Activated CD4-positive, alpha-beta T cell treated with anti-CD3 and anti-CD28 coated beads, Interleukin-2, amount 50 U/mL, for 16 hours (primary cell): Measurements from ENCODE around the gene ITPRIPL2.

ENCODE experiments used
- DNase-seq: peaks from one replicate; pipeline ENCODE4 v3.0.0-alpha.2; 2020

ITPRIPL2 gene

DNA sequence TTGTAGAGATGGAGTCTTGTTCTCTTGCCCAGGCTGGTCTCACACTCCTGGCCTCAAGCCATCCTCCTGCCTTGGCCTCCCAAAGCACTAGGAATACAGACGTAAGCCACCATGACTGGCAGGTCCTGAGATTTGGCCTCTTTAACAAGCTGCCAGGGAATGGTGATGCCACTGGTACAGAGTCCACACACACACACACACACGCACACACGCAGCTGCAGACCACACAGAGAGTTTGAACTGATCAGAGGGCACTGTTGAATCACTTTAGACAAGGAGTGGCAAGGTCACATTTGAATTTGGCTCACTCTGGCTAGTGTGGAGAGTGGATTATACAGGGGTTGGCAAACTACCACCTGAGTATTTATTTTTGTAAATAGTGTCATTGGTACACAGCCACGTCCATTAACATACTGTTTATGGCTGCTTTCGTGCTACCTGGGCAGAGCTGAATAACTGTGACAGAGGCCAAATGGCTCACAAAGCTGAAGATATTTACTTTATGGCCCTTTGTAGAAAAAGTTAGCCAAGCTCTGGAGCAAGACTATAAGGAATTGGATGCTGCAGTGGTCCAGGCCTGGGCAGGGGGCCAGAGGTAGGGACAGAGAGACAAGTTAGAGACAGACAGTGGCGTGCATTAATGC is 9.9 kb downstream of the ITPRIPL2 start:
- no peak for DNase-seq

DNA sequence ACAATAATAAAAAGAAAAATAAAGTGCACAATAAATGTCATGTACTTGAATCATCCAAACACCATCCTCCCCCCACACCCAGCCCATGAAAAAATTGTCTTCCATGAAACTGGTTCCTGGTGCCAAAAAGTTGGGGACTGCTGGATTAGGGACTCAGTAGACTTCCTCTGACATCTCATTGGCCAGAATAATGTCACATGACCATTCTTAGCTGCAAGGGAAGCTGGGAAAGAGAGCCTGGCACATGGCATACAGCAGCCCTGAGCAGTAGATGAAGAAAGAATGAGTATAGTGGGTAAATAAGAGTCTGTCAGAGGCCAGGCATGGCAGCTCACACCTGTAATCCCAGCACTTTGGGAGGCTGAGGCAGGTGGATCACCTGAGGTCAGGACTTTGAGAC is 12.5 kb downstream of the ITPRIPL2 start:
- no peak for DNase-seq

DNA sequence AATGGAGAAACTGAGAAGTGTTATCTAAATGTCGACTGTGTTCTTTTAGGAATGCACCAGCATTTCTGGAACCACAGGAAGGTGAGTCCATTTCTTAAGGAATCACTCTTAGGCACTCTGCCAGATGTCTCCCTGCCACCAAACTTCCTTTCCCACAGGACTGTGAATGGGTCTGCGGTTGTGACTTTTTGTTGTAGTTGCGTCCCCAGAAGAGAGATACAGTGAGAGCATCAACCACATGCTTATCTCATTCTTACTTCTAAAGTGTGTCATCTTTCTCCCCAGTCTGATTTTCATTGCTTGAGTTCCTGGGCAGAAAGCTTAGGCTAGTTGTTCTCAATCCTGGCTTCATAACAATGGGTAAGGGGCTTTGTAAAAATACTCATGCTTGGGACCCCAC is 13.4 kb downstream of the ITPRIPL2 start:
- DNase-seq = peak; percentile 75

- peak; percentile 70 for DNase-seq
These were observed 13.9 kb downstream of the ITPRIPL2 start for GRCh38 chr16:19127674-19128131.

DNA sequence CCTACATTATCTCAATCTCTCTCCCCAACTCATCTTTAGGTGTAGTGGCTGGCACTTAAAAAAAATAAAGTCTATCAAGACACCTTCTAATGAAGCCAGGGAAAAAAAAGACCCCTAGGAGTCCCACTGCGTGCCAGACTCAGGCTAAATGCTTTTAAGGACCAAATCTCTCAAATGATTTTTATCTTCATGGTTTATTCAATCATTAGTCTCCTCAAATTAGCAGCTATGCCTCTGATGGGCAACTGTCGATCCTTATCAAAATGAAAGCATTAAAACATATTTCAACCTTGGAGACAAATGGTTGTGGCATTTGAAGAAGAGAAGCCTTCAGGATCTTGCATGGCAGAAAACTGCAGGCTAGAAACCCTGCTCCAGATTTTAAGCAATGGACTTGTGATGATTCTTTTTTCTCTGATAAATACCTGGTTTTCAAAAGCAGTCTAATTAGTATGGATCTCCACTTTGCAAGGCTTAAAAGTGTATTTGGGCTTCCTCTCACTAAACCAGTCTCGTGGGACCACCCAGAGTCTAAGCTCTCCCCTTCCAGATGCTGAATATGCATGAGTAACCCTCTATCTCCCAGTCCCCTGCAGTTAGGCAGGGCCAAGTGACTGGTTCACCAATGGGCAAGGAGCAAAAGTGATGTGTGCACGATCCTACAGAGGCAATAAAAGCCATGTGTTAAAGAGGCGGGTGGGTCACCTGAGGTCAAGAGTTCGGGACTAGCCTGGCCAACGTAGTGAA is 14.9 kb downstream of the ITPRIPL2 start:
- DNase-seq = no peak

GRCh38 chr16:19130385-19130784 is 16.6 kb downstream of the ITPRIPL2 start:
- no peak for DNase-seq

GRCh38 chr16:19130852-19131824 is 17.4 kb downstream of the ITPRIPL2 start:
- DNase-seq = peak; percentile 54

DNA sequence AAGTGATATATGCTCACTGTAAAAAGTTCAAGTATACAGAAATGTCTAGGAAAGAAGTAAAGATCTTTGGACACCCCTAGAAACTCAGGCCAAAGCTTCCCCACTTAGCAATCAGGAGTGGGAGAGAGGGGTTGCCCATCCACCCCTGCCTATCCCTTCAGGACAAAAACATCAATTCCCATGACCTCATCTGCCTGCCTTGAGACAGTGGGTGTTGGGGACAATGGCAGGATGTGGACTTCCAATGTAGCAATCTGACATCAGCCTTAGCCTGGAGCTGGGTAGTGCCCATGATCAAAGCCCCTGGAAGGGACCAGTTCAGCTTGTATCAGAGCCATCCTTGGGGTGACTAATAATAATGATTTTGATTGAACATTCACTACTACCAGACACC is 18.1 kb downstream of the ITPRIPL2 start:
- no peak for DNase-seq

DNA sequence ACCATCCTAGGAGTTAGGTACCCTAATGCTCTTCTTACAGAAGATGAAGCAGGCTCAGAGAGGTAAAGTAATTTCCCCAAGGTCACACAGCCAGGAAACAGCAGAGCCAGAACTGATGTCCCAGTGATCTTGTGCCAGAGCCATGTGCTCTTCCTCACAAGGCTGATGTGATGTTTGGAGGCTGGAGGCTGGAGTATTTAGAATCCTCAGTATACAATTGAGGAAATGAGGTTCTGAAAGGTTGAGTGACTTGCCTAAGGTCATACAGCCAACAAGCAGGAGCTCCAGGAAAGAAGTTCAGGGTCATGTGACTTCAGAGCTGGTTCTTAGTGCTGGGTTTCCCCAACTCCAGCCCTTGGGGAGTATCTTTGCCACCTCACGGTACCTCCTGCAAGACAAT is 18.5 kb downstream of the ITPRIPL2 start:
- DNase-seq = no peak

DNA sequence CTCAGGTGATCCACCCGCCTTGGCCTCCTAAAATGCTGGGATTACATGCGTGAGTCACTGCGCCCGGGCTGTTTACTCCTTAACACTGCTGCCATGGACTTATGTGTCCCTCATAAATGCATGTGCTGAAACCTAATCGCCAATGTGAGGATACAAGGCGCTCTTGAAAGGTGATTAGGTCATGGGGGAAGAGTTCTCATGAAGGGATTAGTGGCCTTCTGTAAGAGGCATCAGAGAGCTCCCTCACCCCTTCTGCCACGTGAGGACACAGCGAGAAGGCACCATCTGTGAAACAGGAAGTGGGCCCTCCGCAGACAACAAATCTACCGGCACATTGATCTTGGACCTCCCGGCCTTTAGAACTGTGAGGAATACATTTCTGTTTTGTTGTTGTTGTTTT is 19.1 kb downstream of the ITPRIPL2 start:
- no peak for DNase-seq

GRCh38 chr16:19133600-19133999 is 19.8 kb downstream of the ITPRIPL2 start:
- no peak for DNase-seq

- DNase-seq = no peak
These were observed 21.6 kb downstream of the ITPRIPL2 start for GRCh38 chr16:19135201-19135842.

DNA sequence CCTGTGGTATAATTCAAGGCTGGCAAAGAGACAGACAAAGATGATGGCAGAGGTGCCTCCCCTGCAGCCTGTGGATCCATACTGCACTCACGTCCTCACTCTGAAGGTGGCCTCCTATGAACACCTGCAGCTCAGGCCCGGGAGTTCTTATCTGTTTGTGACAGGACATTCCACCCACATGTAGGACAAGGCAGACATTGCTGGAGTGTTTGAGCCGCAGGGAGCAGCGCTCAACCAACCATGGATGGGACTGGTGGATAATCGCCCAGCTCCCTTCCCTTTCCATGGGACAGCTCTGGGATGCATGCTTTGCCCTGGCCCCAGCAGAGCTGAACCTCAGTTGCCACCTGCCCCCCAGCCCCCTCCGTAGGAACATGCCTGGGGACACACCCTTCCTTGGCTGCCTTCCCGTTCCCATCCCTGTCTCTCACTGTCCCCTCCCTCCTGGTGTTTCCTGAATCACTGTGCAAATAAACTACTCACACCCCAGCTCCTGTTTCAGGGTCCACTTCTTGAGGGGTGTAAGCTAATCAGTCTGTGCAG is 22.2 kb downstream of the ITPRIPL2 start:
- no peak for DNase-seq

- DNase-seq = no peak
These were observed 22.9 kb downstream of the ITPRIPL2 start for GRCh38 chr16:19136549-19137196.

DNA sequence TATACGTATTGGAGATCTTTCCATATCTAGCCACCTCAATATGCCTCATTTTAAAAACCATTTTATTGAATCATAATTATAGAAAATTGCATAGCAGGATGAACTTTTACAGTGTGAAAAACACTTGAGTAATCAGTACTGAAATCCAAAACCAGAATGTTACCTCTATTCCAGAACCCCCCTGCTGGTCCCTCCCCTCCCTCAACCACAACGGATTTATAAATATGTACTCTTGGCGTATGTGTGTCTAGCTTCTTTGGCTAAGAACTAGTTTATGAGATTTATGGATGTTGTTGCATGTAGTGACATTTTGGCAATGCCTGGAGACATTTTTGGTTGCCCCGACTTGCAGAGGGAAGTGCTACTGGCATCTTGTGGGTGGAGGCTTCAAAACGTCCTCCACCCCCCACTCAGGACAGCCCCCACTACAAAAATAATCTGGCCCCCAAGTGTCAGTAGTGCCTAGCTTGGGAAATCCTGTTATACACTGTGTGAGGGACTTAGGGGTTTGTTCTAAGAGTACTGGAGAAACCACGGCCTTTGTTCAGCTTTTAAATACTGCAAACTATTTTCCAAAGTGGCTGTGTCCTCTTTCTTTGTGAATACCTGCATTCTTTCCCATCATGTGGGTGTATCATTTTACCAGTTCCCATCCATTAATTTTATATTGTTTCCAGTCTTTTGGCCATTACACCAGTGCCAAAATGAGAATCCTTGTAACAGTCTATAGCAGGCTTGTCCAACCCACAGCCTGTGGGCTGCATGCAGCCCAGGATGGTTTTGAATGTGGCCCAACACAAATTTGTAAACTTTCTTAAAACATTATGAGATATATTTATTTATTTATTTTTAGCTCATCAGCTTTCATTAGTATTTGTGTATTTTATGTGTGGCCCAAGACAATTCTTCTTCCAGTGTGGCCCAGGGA is 23.7 kb downstream of the ITPRIPL2 start:
- no peak for DNase-seq

DNA sequence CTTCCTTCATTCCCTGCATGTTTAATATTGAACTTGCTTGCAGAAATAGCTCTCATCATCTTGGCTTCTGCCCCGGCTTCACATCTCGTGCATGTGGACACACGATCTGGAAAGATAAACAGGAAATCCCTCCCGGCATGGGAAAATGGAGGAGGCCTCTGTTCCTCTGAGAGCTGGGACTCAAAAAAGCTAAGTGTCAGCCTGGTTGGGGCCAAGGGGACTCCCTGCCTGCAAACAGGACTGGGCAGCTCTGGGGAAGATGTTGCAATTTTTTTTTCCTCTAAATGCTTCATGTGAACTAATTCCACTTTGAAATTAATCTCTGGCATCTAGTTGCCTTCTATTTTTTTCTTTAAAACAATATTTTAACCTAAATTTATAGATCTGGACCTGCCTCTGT is 24.8 kb downstream of the ITPRIPL2 start:
- no peak for DNase-seq

DNA sequence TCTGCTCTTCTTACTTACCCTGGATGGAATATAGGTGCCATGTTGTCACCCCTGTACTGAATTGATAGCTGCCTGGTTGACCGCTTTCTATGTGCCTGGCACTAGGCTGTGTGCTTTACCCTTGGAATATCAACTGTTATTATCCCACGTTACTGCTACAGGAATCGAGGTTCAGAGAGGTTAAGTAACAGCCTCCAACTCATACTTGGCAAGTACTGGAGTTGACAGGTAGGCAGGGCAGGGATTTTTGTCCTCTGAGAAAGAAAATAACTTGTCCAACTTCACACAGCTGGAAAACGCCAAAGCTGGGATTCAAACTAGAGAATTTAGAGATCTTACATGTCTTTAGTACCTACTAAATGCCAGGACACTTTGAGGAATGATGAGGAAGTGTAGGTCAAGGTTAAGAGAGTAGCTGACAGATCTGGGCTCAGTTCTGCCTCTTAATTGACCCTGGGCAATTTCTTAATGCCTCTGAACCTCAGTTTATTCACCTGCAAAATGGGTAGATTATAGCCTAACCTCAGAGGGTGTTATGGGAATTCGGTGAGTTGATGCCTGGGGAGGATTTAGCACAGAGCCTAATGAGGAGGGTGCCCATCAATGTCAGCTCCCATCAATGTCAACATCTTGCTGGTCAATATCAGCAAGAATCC is 25.8 kb downstream of the ITPRIPL2 start:
- DNase-seq = no peak

- DNase-seq = no peak
These were observed 26.6 kb downstream of the ITPRIPL2 start for GRCh38 chr16:19140396-19140795.

DNA sequence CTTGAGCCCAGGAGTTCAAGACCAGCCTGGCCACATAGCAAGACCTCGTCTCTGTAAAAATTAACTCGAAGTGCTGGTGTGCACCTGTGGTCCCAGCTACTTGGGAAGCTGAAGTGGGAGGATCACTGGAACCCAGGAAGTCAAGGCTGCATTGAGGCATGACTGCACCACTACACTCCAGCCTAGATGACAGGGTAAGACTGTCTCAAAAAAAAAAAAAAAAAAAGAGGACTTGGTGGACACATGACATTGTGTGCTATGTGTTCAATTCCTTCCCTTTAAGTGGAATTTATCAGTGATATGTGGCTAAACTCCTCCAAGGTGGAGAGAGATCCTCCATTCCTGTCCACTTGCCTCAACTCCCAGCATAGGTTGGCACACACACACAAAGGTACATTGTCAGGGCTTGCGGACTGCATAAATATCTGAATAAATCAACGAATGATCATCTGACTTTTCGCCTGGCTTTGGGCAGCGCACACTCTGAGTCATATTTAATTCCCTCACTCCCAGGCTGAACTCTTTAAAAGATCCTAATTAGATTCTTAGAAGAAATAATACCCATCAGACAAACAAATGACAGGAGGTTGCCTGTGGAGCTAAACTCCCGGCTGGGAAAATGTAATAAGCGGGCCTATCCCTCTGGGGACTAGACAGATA is 29.3 kb downstream of the ITPRIPL2 start:
- no peak for DNase-seq

GRCh38 chr16:19143599-19143956 is 29.8 kb downstream of the ITPRIPL2 start:
- DNase-seq = no peak
